ENCODE measurements around the gene GNPTG.

GNPTG gene

DNA sequence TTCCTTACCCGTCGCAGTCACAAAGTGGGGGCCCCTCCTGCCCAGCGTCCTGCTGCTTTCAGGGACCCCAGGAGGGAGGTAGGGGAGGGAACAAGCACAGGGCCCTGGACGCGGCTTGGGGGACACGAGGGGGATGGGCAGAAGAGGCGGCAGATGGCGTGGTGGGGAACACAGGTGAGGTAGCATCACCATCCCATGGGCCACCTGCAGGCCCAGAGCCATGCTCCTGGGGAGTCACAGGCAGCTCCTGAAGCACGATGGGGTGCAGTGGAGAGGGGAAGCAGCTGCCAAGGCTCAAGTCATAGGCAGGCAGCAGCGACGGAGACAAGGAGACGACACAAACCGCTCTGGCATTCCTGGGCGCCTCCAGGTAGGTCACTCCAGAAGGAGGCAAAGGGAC, 52.0 kb downstream of the GNPTG start:
- H3K4me3 ChIP-seq (ENCODE audit: low read depth, low read length), result no peak overlapping the region
- no peak for DNase-seq (ENCODE audit: low read depth)

- DNase-seq (ENCODE audit: low read depth), result no peak
- peak overlapping the region; percentile 65 for H3K4me3 ChIP-seq (ENCODE audit: low read depth, low read length)
These were observed 56.0 kb downstream of the GNPTG start for GRCh38 chr16:1407753-1408152.

DNA sequence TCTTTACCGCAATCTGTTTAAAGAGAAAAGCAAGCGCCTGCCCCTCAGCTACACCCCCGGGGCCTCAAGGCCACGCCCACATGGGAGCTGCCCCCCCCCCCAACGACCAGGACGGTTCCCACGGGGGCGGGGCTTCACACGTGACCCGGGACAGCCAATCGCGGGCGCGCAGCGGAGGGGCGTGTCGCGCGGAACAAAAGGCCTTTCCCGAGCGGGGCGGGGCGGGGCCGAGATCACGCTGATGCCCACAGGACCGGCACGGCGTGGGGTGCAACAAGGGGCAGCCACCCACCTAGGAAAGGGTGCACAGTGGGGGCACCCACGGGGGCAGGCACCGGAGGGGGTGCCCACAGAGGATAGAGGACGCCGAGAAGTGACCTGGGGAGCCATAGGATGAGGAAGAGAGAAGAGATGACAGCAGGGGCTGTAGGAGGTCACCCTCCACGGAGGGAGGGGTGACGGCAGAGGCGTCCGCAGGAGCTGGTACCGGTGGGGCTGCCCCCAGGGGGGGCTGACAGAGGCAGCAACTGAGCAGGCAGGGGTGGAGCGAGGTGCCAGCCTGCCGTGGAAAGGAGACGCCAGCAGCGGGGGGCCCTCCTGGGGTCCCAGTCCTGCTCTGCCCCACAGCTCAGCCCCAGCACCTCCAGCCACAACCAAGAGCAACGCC, 56.6 kb downstream of the GNPTG start:
- peak overlapping the region; percentile 65 for H3K4me3 ChIP-seq (ENCODE audit: low read depth, low read length)
- DNase-seq (ENCODE audit: low read depth), result peak; percentile 60

DNA sequence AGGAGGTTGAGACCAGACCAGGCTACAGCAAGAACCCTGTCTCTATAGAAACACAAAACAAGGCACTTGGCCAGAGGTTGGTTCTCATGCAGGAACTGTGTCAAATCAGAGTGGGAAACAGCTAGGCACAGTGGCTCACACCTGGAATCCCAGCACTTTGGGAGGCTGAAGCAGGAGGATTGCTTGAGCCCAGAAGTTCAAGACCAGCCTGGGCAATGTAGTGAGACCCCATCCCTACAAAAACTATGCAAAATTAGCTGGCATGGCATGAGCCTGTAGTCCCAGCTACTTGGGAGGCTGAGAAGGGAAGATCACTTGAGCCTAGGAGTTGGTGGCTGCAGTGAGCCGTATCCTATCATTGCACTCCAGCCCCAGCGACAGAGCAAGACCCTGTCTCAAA, 61.1 kb downstream of the GNPTG start:
- no peak overlapping the region for H3K4me3 ChIP-seq (ENCODE audit: low read depth, low read length)
- DNase-seq (ENCODE audit: low read depth), result no peak

Data from skeletal muscle cell (primary cell).